Measurements from ENCODE around the gene RAB10. TPM values are rescaled to one million over a fixed set of nuclear protein-coding genes. Genes with fewer than 3 reads are reported as not detected.

Gene RAB10
- total RNA-seq, 1 donor from 2014 or later = 192 TPM

- Mint-ChIP-seq H3K4me3 (ENCODE audit: unreplicated experiment) (peak overlapping the region; percentile 78), H3K27ac (ENCODE audit: unreplicated experiment) (no peak overlapping the region), H3K4me1 (ENCODE audit: low read depth, unreplicated experiment) (peaks cover 2% of the 10 kb centered on the region), H3K36me3 (ENCODE audit: low read depth, unreplicated experiment) (no peaks in the 10 kb centered on the region), H3K9me3 (ENCODE audit: unreplicated experiment) (no peaks in the 10 kb centered on the region), H3K27me3 (ENCODE audit: low read depth, unreplicated experiment) (peaks cover 39% of the 10 kb centered on the region)
- Histone ChIP-seq H3K4me3 (ENCODE audit: insufficient read depth, low read depth, low read length) (no peak overlapping the region), H3K27me3 (ENCODE audit: insufficient read depth, low read length) (no peaks in the 10 kb centered on the region), H3K79me2 (ENCODE audit: insufficient read depth, low read length) (no peaks in the 10 kb centered on the region), H3K9ac (ENCODE audit: low read length) (peak overlapping the region; percentile 38), H3K4me2 (ENCODE audit: low read length) (peak overlapping the region; percentile 72), H3K36me3 (ENCODE audit: insufficient read depth, low read length) (no peaks in the 10 kb centered on the region), H4K20me1 (ENCODE audit: insufficient read depth, low read length) (no peaks in the 10 kb centered on the region), H3K9me3 (ENCODE audit: insufficient read depth, low read depth, low read length) (no peaks in the 10 kb centered on the region), H3K27ac (ENCODE audit: low read depth, low read length) (no peak overlapping the region), H2AFZ (ENCODE audit: low read depth, low read length) (peak overlapping the region; percentile 75), H3K4me1 (ENCODE audit: insufficient read depth, low read length) (no peaks in the 10 kb centered on the region)
- DNase-seq (ENCODE audit: low read depth) (no peak), FAIRE-seq (no peak)
- TF ChIP-seq EZH2 (IDR thresholded peaks at IDR 0.05; ENCODE audit: insufficient read depth, low read length) = no peak
- TF ChIP-seq CTCF (IDR thresholded peaks at IDR 0.05; ENCODE audit: insufficient read depth, low read depth, low read length) = no peak
Observed at GRCh38 chr2:26184555-26185303, 150.8 kb downstream of the RAB10 start.

DNA sequence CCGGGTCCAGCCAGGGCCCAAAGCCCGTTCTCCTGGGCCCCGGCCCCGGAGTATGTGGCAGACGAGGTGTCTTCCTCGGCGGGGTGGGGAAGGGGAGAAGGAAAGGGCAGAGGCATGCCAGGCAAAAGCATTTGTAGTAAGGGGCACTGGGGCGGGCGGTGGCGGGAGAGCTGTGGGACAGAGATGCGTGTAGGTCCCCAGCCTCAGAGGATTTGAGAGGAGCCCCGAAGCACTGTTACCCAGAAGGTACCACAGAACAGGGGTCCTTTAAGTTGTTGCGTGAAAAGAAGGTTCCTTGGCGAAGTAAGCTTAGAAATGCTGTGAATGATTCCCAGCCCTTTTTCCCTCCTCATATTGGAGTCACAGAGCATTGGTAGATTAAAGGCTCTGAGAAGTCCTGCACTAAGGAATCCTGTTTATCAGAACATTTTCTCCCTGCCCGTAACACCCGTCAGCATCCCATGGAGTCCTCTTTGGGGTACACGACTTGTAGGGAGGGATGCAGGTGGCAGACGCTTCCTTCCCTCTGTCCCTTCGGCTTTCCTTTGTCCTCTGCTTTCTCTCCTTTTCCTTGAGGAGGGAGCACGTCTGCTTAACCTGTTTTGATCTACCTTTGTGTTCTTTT lies 151.5 kb downstream of the RAB10 start:
- H3K27me3 Mint-ChIP-seq (ENCODE audit: low read depth, unreplicated experiment) = peaks cover 35% of the 10 kb centered on the region
- no peaks in the 10 kb centered on the region for H3K27me3 ChIP-seq (ENCODE audit: insufficient read depth, low read length)
- H2AFZ ChIP-seq (ENCODE audit: low read depth, low read length) = peak overlapping the region; percentile 26
- peaks cover 2% of the 10 kb centered on the region for H3K36me3 ChIP-seq (ENCODE audit: insufficient read depth, low read length)
- H3K36me3 Mint-ChIP-seq (ENCODE audit: low read depth, unreplicated experiment) = no peaks in the 10 kb centered on the region
- no peak overlapping the region for H3K27ac ChIP-seq (ENCODE audit: low read depth, low read length)
- H3K27ac Mint-ChIP-seq (ENCODE audit: unreplicated experiment) = peak overlapping the region; percentile 44
- H4K20me1 ChIP-seq (ENCODE audit: insufficient read depth, low read length) = no peaks in the 10 kb centered on the region
- H3K4me1 ChIP-seq (ENCODE audit: insufficient read depth, low read length) = no peaks in the 10 kb centered on the region
- no peaks in the 10 kb centered on the region for H3K9me3 Mint-ChIP-seq (ENCODE audit: unreplicated experiment)
- FAIRE-seq (peak; percentile 29), DNase-seq (ENCODE audit: low read depth) (no peak)
- no peaks in the 10 kb centered on the region for H3K4me1 Mint-ChIP-seq (ENCODE audit: low read depth, unreplicated experiment)
- peak overlapping the region; percentile 78 for H3K4me3 Mint-ChIP-seq (ENCODE audit: unreplicated experiment)
- no peaks in the 10 kb centered on the region for H3K79me2 ChIP-seq (ENCODE audit: insufficient read depth, low read length)
- H3K4me3 ChIP-seq (ENCODE audit: insufficient read depth, low read depth, low read length) = peak overlapping the region; percentile 1
- TF ChIP-seq EZH2 (IDR thresholded peaks at IDR 0.05; ENCODE audit: insufficient read depth, low read length) = no peak
- TF ChIP-seq CTCF (IDR thresholded peaks at IDR 0.05; ENCODE audit: insufficient read depth, low read depth, low read length) = no peak
- peak overlapping the region; percentile 64 for H3K4me2 ChIP-seq (ENCODE audit: low read length)
- no peaks in the 10 kb centered on the region for H3K9me3 ChIP-seq (ENCODE audit: insufficient read depth, low read depth, low read length)
- H3K9ac ChIP-seq (ENCODE audit: low read length) = peak overlapping the region; percentile 38

Data from astrocyte (in vitro differentiated cells and primary cell).